Neural cell (in vitro differentiated cells): ENCODE measurements around the gene NAA38. TPM values are rescaled to one million over a fixed set of nuclear protein-coding genes. Genes with fewer than 3 reads are reported as not detected.

Experiments
- H2AFZ ChIP-seq: fragments of 200-600, 300-800 bp; sonication (generic), shearing (Covaris generic); 2 replicates; pipeline ENCODE4 v1.6.0; 2014; ENCODE audit warnings: low read depth, mild to moderate bottlenecking, antibody characterized with exemption, low read length, moderate library complexity
- H3F3A ChIP-seq: fragments of 200-600 bp; shearing (Covaris generic); 2 replicates; pipeline ENCODE4 v1.6.1; 2016; ENCODE audit warnings: mild to moderate bottlenecking, moderate library complexity, mixed read lengths, antibody characterized with exemption, low read length; ENCODE audit not compliant: insufficient read depth, poor library complexity, severe bottlenecking
- H3K27ac ChIP-seq: fragments of 200-600, 300-800 bp; sonication (generic), shearing (Covaris generic); 2 replicates; pipeline ENCODE4 v1.5.1; 2014; ENCODE audit warnings: mild to moderate bottlenecking, low read length, moderate library complexity
- H3K27me3 ChIP-seq: fragments of 300-800, 200-600 bp; sonication (generic), shearing (Covaris generic); 2 replicates; pipeline ENCODE4 v1.6.0; 2014; ENCODE audit warnings: mild to moderate bottlenecking, low read depth, low read length, moderate library complexity; ENCODE audit not compliant: insufficient read depth
- H3K36me3 ChIP-seq: fragments of 300-800, 200-600 bp; sonication (generic), shearing (Covaris generic); 2 replicates; pipeline ENCODE4 v1.5.1; 2014; ENCODE audit warnings: mild to moderate bottlenecking, antibody characterized with exemption, low read length, moderate library complexity; ENCODE audit not compliant: insufficient read depth
- H3K4me2 ChIP-seq: fragments of 300-800, 200-600 bp; sonication (generic), shearing (Covaris generic); 2 replicates; pipeline ENCODE4 v1.6.0; 2014; ENCODE audit warnings: mild to moderate bottlenecking, low read length
- H3K4me3 ChIP-seq: fragments of 300-800, 200-600 bp; sonication (generic), shearing (Covaris generic); 2 replicates; pipeline ENCODE4 v1.5.1; 2014; ENCODE audit warnings: mild to moderate bottlenecking, low read length, moderate library complexity
- H3K79me2 ChIP-seq: fragments of 200-600 bp; shearing (Covaris generic); replicated peaks from 2 replicates; pipeline ENCODE4 v1.6.0; 2014; ENCODE audit warnings: mild to moderate bottlenecking, low read length, moderate library complexity; ENCODE audit not compliant: insufficient read depth
- H3K9ac ChIP-seq: fragments of 300-800, 200-600 bp; sonication (generic), shearing (Covaris generic); 2 replicates; pipeline ENCODE4 v1.6.1; 2016; ENCODE audit warnings: mild to moderate bottlenecking, low read length, mixed read lengths
- H3K9me2 ChIP-seq: fragments of 200-600 bp; shearing (Covaris generic); 2 replicates; pipeline ENCODE4 v1.6.1; 2016; ENCODE audit warnings: mild to moderate bottlenecking, low read length, mixed read lengths; ENCODE audit not compliant: insufficient read depth
- H3K9me3 ChIP-seq: fragments of 200-600, 300-800 bp; sonication (generic), shearing (Covaris generic); 2 replicates; pipeline ENCODE4 v1.6.1; 2016; ENCODE audit warnings: mild to moderate bottlenecking, mixed run types, low read length, moderate library complexity, mixed read lengths
- H4K20me1 ChIP-seq: fragments of 200-600 bp; shearing (Covaris generic); 2 replicates; pipeline ENCODE4 v1.6.1; 2016; ENCODE audit warnings: mild to moderate bottlenecking, mixed run types; ENCODE audit not compliant: insufficient read depth
- CTCF ChIP-seq: fragments of 450-650 bp; IDR thresholded peaks from 2 replicates; pipeline ENCODE4 v1.5.1; 2014; ENCODE audit warnings: antibody characterized with exemption, mild to moderate bottlenecking, moderate library complexity; ENCODE audit not compliant: poor library complexity, severe bottlenecking
- EP300 ChIP-seq: fragments of 450-650 bp; conservative IDR thresholded peaks from 2 replicates; pipeline ENCODE4 v1.6.1; 2014; ENCODE audit warnings: antibody characterized with exemption, mild to moderate bottlenecking, moderate library complexity; ENCODE audit not compliant: poor library complexity, severe bottlenecking
- EZH2 ChIP-seq: fragments of 200-600, 300-800 bp; shearing (Covaris generic), sonication (generic); IDR thresholded peaks from 2 replicates; pipeline ENCODE4 v1.6.1; 2014; ENCODE audit warnings: antibody characterized with exemption, low read length, borderline replicate concordance, mild to moderate bottlenecking; ENCODE audit not compliant: insufficient read depth, poor library complexity, severe bottlenecking
- MXI1 ChIP-seq: fragments of 450-650 bp; conservative IDR thresholded peaks from 2 replicates; pipeline ENCODE4 v1.6.1; 2014; ENCODE audit warnings: antibody characterized with exemption, mild to moderate bottlenecking; ENCODE audit not compliant: poor library complexity, severe bottlenecking
- POLR2AphosphoS5 ChIP-seq: IDR thresholded peaks from 2 replicates; pipeline ENCODE4 v1.6.1; 2012
- RAD21 ChIP-seq: fragments of 450-650 bp; conservative IDR thresholded peaks from 2 replicates; pipeline ENCODE4 v1.6.1; 2014; ENCODE audit warnings: antibody characterized with exemption, mild to moderate bottlenecking, moderate library complexity
- REST ChIP-seq: IDR thresholded peaks from 2 replicates; pipeline ENCODE4 v1.6.1; 2012; ENCODE audit warnings: borderline replicate concordance
- SMC3 ChIP-seq: fragments of 450-650 bp; conservative IDR thresholded peaks from 2 replicates; pipeline ENCODE4 v1.6.1; 2014; ENCODE audit warnings: antibody characterized with exemption, mild to moderate bottlenecking, moderate library complexity; ENCODE audit not compliant: poor library complexity
- TAF1 ChIP-seq: IDR thresholded peaks from 2 replicates; pipeline ENCODE4 v1.6.1; 2012; ENCODE audit warnings: low read depth
- polyA plus RNA-seq: library from polyadenylated mRNA; depleted of rRNA; stranded (reverse); fragments of >200 nt; gene quantifications from 2 replicates; pipeline ENCODE4 v1.2.3, GENCODE V29; 2014

NAA38 gene
- polyA plus RNA-seq, 1 donor from 2014 or later, result 110 TPM

GRCh38 chr17:7875804-7876370 is 18.5 kb upstream of the NAA38 start:
- peaks cover 8% of the 10 kb centered on the region for H3K79me2 ChIP-seq
- no peaks in the 10 kb centered on the region for H3K27me3 ChIP-seq
- no peak overlapping the region for H3K4me2 ChIP-seq
- H3K27ac ChIP-seq, result no peak overlapping the region
- H3K9ac ChIP-seq, result no peak overlapping the region
- no peaks in the 10 kb centered on the region for H3K9me2 ChIP-seq
- TF ChIP-seq EP300, result no peak
- no peak for TF ChIP-seq SMC3
- no peak for TF ChIP-seq CTCF
- TF ChIP-seq REST, result no peak
- no peak for TF ChIP-seq RAD21
- no peak for TF ChIP-seq MXI1
- TF ChIP-seq EZH2, result no peak
- no peak for TF ChIP-seq POLR2AphosphoS5
- TF ChIP-seq TAF1, result no peak
- no peaks in the 10 kb centered on the region for H3K9me3 ChIP-seq
- no peak overlapping the region for H2AFZ ChIP-seq
- H4K20me1 ChIP-seq, result no peaks in the 10 kb centered on the region
- no peaks in the 10 kb centered on the region for H3K36me3 ChIP-seq
- H3F3A ChIP-seq, result no peaks in the 10 kb centered on the region
- no peak overlapping the region for H3K4me3 ChIP-seq

- no peak overlapping the region for H2AFZ ChIP-seq
- H3K79me2 ChIP-seq, result peaks cover 5% of the 10 kb centered on the region
- H3K4me2 ChIP-seq, result no peak overlapping the region
- H3K27me3 ChIP-seq, result no peaks in the 10 kb centered on the region
- no peaks in the 10 kb centered on the region for H4K20me1 ChIP-seq
- no peak overlapping the region for H3K4me3 ChIP-seq
- TF ChIP-seq SMC3 (no peak), CTCF (no peak), MXI1 (no peak), RAD21 (no peak), REST (no peak), EP300 (no peak), TAF1 (no peak), POLR2AphosphoS5 (no peak), EZH2 (no peak)
- H3K9me2 ChIP-seq, result no peaks in the 10 kb centered on the region
- H3K9me3 ChIP-seq, result no peaks in the 10 kb centered on the region
- no peaks in the 10 kb centered on the region for H3F3A ChIP-seq
- H3K27ac ChIP-seq, result no peak overlapping the region
- H3K36me3 ChIP-seq, result no peaks in the 10 kb centered on the region
- no peak overlapping the region for H3K9ac ChIP-seq
Observed at GRCh38 chr17:7873051-7873450, 15.7 kb upstream of the NAA38 start.
